HG03139 (cell line): ENCODE data around the gene TEX29.

Experiments
- ATAC-seq: cut with Tn5 transposase; IDR thresholded peaks from one replicate; pipeline ENCODE4 v1.9.1; 2021; ENCODE audit not compliant: unreplicated experiment

Gene TEX29

GRCh38 chr13:111339366-111340143 lies 19.1 kb downstream of the TEX29 start:
- no peak for ATAC-seq

- ATAC-seq, result no peak
These were observed 21.4 kb downstream of the TEX29 start for GRCh38 chr13:111341886-111342285.

- no peak for ATAC-seq
These were observed 22.3 kb downstream of the TEX29 start for GRCh38 chr13:111342721-111343120.

- no peak for ATAC-seq
These were observed 22.9 kb downstream of the TEX29 start for GRCh38 chr13:111343186-111343805.

GRCh38 chr13:111344471-111345191 lies 24.2 kb downstream of the TEX29 start:
- ATAC-seq, result no peak

GRCh38 chr13:111345682-111346081 lies 25.2 kb downstream of the TEX29 start:
- ATAC-seq, result no peak

GRCh38 chr13:111346101-111346680 lies 25.7 kb downstream of the TEX29 start:
- ATAC-seq, result no peak

GRCh38 chr13:111347438-111347837 lies 27.0 kb downstream of the TEX29 start:
- no peak for ATAC-seq

- no peak for ATAC-seq
These were observed 33.1 kb downstream of the TEX29 start for GRCh38 chr13:111353508-111353907.

GRCh38 chr13:111354789-111355188 lies 34.3 kb downstream of the TEX29 start:
- ATAC-seq, result no peak

- ATAC-seq, result no peak
These were observed 36.4 kb downstream of the TEX29 start for GRCh38 chr13:111356795-111357194.

- ATAC-seq, result no peak
These were observed 38.9 kb downstream of the TEX29 start for GRCh38 chr13:111359237-111359915.

- no peak for ATAC-seq
These were observed 39.5 kb downstream of the TEX29 start for GRCh38 chr13:111359930-111360329.

GRCh38 chr13:111360452-111360851 lies 40.0 kb downstream of the TEX29 start:
- ATAC-seq, result no peak

GRCh38 chr13:111361046-111361872 lies 40.8 kb downstream of the TEX29 start:
- no peak for ATAC-seq

GRCh38 chr13:111361873-111362648 lies 41.6 kb downstream of the TEX29 start:
- no peak for ATAC-seq

- ATAC-seq, result no peak
These were observed 42.7 kb downstream of the TEX29 start for GRCh38 chr13:111363121-111363520.

- ATAC-seq, result no peak
These were observed 43.1 kb downstream of the TEX29 start for GRCh38 chr13:111363591-111363990.
